ENCODE data around the gene ACOT7.
"Not testable (repeated sequence)": the region's sequence is repeated elsewhere in the genome, so short reads cannot be mapped to it uniquely, and the experiment has no call there.

DNA sequence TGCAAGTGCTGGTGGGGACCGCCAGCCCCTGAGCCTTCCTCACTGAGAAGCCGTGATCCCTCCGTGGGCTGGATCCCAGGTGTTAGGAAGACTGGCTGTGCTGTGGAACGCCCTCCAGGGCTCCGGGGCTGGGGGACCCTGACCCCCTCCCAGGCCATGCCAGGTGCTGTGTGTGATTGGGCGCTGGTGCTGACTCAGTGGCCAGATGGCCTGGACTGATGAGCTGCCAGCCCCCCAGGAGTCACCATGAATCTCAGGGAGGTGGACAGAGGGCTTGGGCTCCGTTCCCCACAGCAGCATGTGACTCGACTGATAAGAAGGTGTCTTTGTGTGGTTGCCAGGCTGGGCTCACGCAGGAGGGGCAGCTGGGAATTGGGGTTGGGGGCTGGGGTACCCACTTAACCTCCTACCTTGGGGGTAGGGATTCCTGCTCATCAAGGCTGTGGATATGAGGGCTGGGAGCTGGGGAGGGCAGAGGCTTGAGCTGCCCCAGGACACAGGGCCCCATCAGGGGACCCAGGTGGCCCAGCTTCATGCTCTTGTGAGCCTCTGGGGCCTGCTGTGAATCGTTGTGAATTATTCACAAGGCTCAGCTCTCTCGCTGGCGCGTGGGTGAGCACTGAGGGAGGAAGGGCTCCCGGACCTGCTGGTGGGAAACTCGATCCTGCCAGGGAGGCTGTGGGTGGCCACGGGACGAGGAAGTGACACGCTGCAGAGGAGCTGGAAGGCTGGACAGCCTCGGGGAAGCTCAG lies 36.3 kb upstream of the ACOT7 start:
- not testable (repeated sequence) for TF ChIP-seq ESRRA (CRISPR knock-in tag; IDR thresholded peaks at IDR 0.05; ENCODE audit: borderline replicate concordance); MXD4 (CRISPR knock-in tag; IDR thresholded peaks at IDR 0.05; ENCODE audit: borderline replicate concordance); ZNF317 (CRISPR knock-in tag; IDR thresholded peaks at IDR 0.05; ENCODE audit: borderline replicate concordance, low read depth); ZNF671 (CRISPR knock-in tag; IDR thresholded peaks at IDR 0.05); SMAD3 (CRISPR knock-in tag; IDR thresholded peaks at IDR 0.05; ENCODE audit: borderline replicate concordance); CREB1 (CRISPR knock-in tag; IDR thresholded peaks at IDR 0.05); SP1 (CRISPR knock-in tag; conservative IDR thresholded peaks at IDR 0.05)
- TF ChIP-seq, protein P1, sequence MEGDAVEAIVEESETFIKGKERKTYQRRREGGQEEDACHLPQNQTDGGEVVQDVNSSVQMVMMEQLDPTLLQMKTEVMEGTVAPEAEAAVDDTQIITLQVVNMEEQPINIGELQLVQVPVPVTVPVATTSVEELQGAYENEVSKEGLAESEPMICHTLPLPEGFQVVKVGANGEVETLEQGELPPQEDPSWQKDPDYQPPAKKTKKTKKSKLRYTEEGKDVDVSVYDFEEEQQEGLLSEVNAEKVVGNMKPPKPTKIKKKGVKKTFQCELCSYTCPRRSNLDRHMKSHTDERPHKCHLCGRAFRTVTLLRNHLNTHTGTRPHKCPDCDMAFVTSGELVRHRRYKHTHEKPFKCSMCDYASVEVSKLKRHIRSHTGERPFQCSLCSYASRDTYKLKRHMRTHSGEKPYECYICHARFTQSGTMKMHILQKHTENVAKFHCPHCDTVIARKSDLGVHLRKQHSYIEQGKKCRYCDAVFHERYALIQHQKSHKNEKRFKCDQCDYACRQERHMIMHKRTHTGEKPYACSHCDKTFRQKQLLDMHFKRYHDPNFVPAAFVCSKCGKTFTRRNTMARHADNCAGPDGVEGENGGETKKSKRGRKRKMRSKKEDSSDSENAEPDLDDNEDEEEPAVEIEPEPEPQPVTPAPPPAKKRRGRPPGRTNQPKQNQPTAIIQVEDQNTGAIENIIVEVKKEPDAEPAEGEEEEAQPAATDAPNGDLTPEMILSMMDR (IDR thresholded peaks at IDR 0.05): not testable (repeated sequence)
